PC-9 (cell line): ENCODE measurements around the gene SPDYA.

Experiments
- EZH2 ChIP-seq: fragments of 200-600 bp; sonication (generic); IDR thresholded peaks from 2 replicates; pipeline ENCODE4 v1.8.0; 2017; ENCODE audit warnings: antibody characterized with exemption, low read depth
- TF ChIP-seq, protein P1 (sequence below): fragments of 200-600 bp; sonication (generic); conservative IDR thresholded peaks from 2 replicates; pipeline ENCODE4 v1.6.1; 2017; ENCODE audit warnings: mixed run types, antibody characterized with exemption, mild to moderate bottlenecking, moderate library complexity

GRCh38 chr2:28768422-28768821 lies 42.2 kb upstream of the SPDYA start:
- TF ChIP-seq, protein P1, sequence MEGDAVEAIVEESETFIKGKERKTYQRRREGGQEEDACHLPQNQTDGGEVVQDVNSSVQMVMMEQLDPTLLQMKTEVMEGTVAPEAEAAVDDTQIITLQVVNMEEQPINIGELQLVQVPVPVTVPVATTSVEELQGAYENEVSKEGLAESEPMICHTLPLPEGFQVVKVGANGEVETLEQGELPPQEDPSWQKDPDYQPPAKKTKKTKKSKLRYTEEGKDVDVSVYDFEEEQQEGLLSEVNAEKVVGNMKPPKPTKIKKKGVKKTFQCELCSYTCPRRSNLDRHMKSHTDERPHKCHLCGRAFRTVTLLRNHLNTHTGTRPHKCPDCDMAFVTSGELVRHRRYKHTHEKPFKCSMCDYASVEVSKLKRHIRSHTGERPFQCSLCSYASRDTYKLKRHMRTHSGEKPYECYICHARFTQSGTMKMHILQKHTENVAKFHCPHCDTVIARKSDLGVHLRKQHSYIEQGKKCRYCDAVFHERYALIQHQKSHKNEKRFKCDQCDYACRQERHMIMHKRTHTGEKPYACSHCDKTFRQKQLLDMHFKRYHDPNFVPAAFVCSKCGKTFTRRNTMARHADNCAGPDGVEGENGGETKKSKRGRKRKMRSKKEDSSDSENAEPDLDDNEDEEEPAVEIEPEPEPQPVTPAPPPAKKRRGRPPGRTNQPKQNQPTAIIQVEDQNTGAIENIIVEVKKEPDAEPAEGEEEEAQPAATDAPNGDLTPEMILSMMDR: no peak
- TF ChIP-seq EZH2: no peak
